Skin of body (tissue), 2 donors: Measurements from ENCODE around the gene PKD1. TPM values are rescaled to one million over a fixed set of nuclear protein-coding genes. Genes with fewer than 3 reads are reported as not detected.
A peak's percentile ranks its signal among the peaks of the same experiment; 100 is the strongest.

Experiments used
- DNase-seq: peaks from one replicate; lab custom pipeline; 2025; lab: John Stamatoyannopoulos, UW
- total RNA-seq: library from RNA; depleted of rRNA; stranded (reverse); fragments of >200 nt; gene quantifications from one replicate; pipeline ENCODE4 v1.2.3, GENCODE V29; 2014

PKD1 gene
- total RNA-seq, 1 donor from 2014 or later = 76.2 TPM

DNA sequence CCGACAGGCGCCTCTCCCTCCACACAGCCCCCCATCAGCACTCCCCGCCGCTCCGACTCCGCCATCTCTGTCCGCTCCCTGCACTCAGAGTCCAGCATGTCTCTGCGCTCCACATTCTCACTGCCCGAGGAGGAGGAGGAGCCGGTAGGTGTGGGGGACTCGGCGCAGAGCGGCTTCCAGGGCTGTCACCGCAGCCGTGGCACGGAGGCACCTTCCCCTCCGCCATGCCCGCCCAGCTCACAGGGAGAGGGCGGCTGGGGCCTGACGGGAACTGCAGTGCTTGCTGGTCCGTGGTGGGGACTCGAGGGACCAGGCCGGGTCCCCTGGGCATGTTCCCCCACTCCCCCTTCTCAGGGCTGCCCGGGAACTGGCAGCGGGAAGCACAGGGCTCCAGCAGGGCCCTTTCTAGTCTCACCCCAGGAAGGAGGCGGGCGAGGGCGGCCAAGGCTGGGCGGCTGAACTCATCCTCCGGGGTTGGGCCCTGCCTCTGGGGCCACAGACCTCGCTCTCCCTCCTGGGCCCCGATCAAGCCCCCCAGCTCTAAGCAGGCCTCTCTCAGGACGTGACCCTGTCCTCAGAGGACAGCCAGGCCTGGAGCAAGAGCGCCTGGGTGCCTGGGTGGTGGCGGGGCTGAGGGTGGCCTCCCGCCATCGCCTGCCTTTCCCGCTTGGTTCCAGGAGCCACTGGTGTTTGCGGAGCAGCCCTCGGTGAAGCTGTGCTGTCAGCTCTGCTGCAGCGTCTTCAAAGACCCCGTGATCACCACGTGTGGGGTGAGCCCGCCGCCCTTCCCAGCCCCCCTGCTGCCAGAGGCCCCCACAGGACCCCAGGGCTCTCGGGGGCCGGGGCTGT is 35.1 kb upstream of the PKD1 start:
- DNase-seq = no peak

DNA sequence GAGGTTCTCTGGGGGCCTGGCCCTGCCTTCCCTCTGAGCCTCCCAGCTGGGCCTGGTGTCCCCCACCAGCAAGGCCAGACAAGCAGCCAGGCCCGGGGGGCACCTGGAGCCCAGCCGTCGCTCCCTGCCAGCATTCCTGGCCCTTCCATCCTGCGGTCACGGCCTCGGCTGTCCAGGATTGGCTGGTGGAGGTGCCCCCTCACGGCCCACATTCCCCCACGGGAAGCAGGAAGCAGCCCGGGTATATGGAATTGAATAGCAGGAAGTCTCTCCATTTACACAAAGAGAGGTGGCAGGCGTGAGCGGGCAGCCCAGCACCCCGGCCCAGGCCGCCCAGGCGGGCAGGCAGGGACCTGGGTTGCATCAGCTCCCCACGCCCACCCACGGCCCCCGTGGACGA is 34.4 kb upstream of the PKD1 start:
- DNase-seq = no peak

- DNase-seq = no peak
Measured at GRCh38 chr16:2167068-2167638, 31.5 kb upstream of the PKD1 start.

GRCh38 chr16:2166263-2167067 is 30.8 kb upstream of the PKD1 start:
- DNase-seq = no peak

GRCh38 chr16:2165861-2166260 is 30.2 kb upstream of the PKD1 start:
- no peak for DNase-seq

GRCh38 chr16:2163211-2163881 is 27.6 kb upstream of the PKD1 start:
- DNase-seq = peak; percentile 12

- no peak for DNase-seq
Measured at GRCh38 chr16:2162676-2163118, 27.0 kb upstream of the PKD1 start.

DNA sequence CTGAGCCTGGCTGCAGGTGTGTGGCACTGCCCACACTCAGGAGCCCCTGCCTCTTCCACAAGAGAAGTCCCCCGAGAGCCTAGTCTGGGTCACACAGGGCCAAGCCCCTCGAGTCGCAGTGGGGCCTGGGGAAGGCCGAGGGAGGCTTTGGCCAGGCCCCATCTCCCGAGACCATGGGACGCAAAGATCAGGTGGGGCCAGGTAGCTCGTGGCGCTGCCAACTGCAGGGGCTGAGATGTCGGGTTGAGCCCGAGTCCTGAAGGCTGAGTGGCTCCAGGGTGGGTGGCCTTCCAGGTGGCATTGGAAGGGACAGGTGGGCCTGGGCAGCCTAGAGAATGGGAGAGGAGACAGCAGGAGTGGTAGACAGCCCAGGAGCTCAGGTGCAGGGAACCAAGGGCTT is 26.2 kb upstream of the PKD1 start:
- DNase-seq = no peak

GRCh38 chr16:2160915-2161551 is 25.3 kb upstream of the PKD1 start:
- DNase-seq = peak; percentile 61

- no peak for DNase-seq
Measured at GRCh38 chr16:2159175-2159838, 23.6 kb upstream of the PKD1 start.

DNA sequence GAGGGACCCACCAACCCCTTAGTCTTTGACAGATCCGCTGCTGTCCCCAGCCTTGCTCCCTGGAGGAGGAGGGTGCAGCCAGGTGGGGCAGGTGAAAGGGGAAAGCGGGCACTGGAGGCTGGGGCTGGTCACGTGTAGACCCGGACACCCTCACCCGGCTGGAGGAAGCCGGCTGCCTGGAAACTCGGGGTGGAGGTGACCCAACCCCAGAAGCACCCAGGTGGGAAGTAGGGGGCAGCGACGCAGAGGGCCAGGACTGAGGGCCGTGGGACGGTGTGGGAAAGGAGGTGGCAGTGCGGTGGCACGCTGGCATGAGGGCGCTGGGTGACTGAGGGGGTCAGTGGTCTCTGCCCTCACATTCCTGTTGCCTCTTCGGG is 22.6 kb upstream of the PKD1 start:
- DNase-seq = no peak

DNA sequence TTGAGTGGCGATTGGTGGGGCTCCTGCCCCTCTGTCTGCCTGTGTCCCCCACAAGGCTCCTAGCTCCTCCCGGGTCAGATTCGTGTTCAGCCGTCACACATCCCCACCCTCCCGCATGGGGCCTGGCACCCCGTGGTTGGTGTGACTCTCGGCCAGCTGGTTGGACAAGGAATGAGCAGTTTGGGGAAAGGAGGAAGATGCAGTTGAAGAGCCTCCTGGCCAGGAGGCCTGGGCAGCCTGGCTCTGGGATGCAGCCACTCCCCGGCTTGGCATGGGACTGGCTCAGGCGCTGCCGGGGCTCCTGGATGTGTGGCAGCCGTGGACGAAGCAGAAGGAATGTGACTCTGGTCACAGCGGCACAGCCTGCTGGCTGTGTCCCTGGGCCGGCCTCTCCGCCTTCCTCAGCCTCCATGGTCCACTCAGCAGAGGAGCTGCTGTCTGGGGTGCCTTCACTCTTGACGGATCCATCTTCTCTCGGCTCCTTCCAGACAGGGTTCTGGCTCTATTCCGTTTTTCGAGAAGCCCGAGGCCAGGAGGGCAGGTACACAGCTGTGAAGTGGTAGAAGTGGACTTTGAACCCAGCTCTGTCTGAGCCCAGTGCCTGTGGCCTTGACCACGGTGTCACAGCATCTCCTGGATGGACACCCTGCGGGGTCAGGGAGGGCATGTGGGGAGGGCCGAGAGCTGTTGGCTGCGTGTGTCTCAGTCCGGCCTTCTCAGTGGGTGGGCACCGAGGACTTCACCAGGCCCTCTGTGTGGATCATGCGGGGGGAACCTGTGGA is 22.0 kb upstream of the PKD1 start:
- DNase-seq = no peak

- DNase-seq = no peak
Measured at GRCh38 chr16:2156849-2157224, 21.1 kb upstream of the PKD1 start.

DNA sequence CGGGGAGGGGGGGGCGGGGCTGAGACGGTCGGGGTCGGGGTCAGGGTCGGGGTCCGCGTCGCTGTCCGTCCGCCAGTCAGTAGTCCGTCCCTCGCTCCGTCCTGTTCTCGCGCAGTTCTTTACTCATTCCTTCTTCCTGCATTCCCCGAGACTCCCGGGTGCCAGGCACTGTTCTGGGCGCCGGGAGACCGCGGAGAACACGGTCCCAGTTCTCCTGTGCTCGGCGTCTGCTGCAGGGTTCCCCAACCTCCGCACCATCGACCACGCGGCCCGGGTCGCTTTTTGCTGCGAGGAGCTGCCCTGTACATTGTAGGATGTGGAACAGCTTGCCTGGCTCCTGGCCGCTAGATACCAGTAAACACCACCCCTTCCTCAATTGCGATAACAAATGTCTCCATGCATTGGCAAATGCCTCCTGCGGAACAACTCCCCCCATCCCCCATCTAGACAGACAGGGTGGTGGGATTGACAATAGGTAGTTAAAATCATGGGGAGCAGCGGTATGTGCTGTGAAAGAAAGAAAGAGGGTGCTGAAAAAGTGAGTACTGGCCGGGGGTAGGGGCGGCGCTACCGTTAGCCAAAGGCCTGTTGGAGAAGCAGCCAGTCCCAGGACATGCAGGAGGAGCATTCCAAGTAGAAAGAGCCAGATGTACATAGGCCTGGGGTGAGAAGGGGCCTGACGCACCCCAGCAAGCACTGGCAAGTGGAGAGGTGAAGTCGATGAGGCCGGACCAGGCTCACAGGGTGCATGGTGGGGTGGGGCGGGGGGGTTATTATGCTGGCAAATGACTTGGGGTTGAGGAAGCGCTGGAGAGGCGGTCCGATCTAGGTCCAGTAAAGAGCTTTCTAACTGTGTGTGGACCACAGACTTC is 20.5 kb upstream of the PKD1 start:
- no peak for DNase-seq

- DNase-seq = peak; percentile 100
Measured at GRCh38 chr16:2155091-2155950, 19.6 kb upstream of the PKD1 start, which contains the start of gene TRAF7. TRAF7 (plus strand) TSS chr16:2155782; CDS start chr16:2163921, 8,139 bp downstream.

GRCh38 chr16:2154533-2155090 is 18.9 kb upstream of the PKD1 start:
- DNase-seq = no peak

GRCh38 chr16:2152695-2153506 is 17.2 kb upstream of the PKD1 start:
- DNase-seq = no peak
